ENCODE results near the gene SETD6. TPM values are rescaled to one million over a fixed set of nuclear protein-coding genes. Genes with fewer than 3 reads are reported as not detected.

Gene SETD6
- total and polyA plus RNA-seq, 3 donors from 2014 or later = 21.6 to 77.5 (median 71.2) TPM

GRCh38 chr16:58499092-58499511, 16.2 kb upstream of the SETD6 start:
- intact Hi-C loops (cut with DNase I; ENCODE audit: low total_unique reads) = no loop called here
- Histone ChIP-seq H3K36me3 (ENCODE audit: low read depth, missing control alignments) (no peaks in the 10 kb centered on the region), H3K9me3 (no peaks in the 10 kb centered on the region), H3K27me3 (no peaks in the 10 kb centered on the region), H3K27ac (no peak overlapping the region), H3K4me3 (no peak overlapping the region), H3K4me1 (peaks cover 42% of the 10 kb centered on the region)
- WGBS, 2 donors = 86 to 87% methylated on average over 7 to 8 of the region's 10 CpGs
- DNase-seq = no peak
- TF ChIP-seq POLR2A (IDR thresholded peaks at IDR 0.05) (no peak), CTCF (IDR thresholded peaks at IDR 0.05) (no peak)

- TF ChIP-seq CTCF (IDR thresholded peaks at IDR 0.05) (no peak), POLR2A (IDR thresholded peaks at IDR 0.05) (no peak)
- peak within 1 kb of the TSS in 1 of 2 donors; percentile 33 for H3K4me3 ChIP-seq
- no peaks in the 10 kb centered on the region for H3K27me3 ChIP-seq
- intact Hi-C loops (cut with DNase I; ENCODE audit: low total_unique reads) = no loop called here
- H3K27ac ChIP-seq = no peak within 1 kb of the TSS
- peaks cover 42% of the 10 kb centered on the region for H3K4me1 ChIP-seq
- H3K9me3 ChIP-seq = no peaks in the 10 kb centered on the region
- H3K36me3 ChIP-seq (ENCODE audit: low read depth, missing control alignments) = no peaks in the 10 kb centered on the region
- WGBS, 2 donors = 17 to 64% methylated on average over 17 to 22 of the region's 24 CpGs
- DNase-seq = peak; percentile 71
These were observed 15.5 kb upstream of the SETD6 start, which contains the start of gene NDRG4 for GRCh38 chr16:58499615-58500351. Gene NDRG4 (plus strand): TSS chr16:58500143. CDS start chr16:58500249, 106 bp downstream.

- no peak for TF ChIP-seq POLR2A (IDR thresholded peaks at IDR 0.05)
- no peak for TF ChIP-seq CTCF (IDR thresholded peaks at IDR 0.05)
- peak overlapping the region in 1 of 2 donors; percentile 33 for H3K4me3 ChIP-seq
- no peaks in the 10 kb centered on the region for H3K9me3 ChIP-seq
- 17 to 23% methylated on average over 9 to 36 of the region's 36 CpGs for WGBS, 2 donors
- H3K27me3 ChIP-seq = no peaks in the 10 kb centered on the region
- no peaks in the 10 kb centered on the region for H3K36me3 ChIP-seq (ENCODE audit: low read depth, missing control alignments)
- DNase-seq = no peak
- intact Hi-C loops (cut with DNase I; ENCODE audit: low total_unique reads) = no loop called here
- H3K4me1 ChIP-seq = peaks cover 38% of the 10 kb centered on the region
- H3K27ac ChIP-seq = no peak overlapping the region
These were observed 14.7 kb upstream of the SETD6 start for GRCh38 chr16:58500430-58501241.

- intact Hi-C loops (cut with DNase I; ENCODE audit: low total_unique reads) = no loop called here
- 4 to 15% methylated on average over 13 to 42 of the region's 42 CpGs for WGBS, 2 donors
These were observed 13.8 kb upstream of the SETD6 start for GRCh38 chr16:58501242-58502131.

More at GRCh38 chr16:58501242-58502131, 13.8 kb upstream of the SETD6 start:
- Histone ChIP-seq H3K4me1 (peaks cover 29% of the 10 kb centered on the region), H3K27me3 (no peaks in the 10 kb centered on the region), H3K4me3 (peak overlapping the region in 1 of 2 donors; percentile 33), H3K36me3 (ENCODE audit: low read depth, missing control alignments) (no peaks in the 10 kb centered on the region), H3K27ac (no peak overlapping the region), H3K9me3 (no peaks in the 10 kb centered on the region)
- TF ChIP-seq CTCF (IDR thresholded peaks at IDR 0.05) (no peak), POLR2A (IDR thresholded peaks at IDR 0.05) (no peak)
- peak; percentile 74 for DNase-seq

Data from testis (tissue), 3 donors.